ENCODE results near the gene FBXL7. TPM values are rescaled to one million over a fixed set of nuclear protein-coding genes. Genes with fewer than 3 reads are reported as not detected.

FBXL7 gene
- total RNA-seq, 4 donors from 2014 or later, result 2.1 to 25.6 (median 6.5) TPM

- H3K36me3 ChIP-seq, result no peaks in the 10 kb centered on the region
- no peak overlapping the region for H3K27ac ChIP-seq
- TF ChIP-seq POLR2A (IDR thresholded peaks at IDR 0.05), result no peak
- TF ChIP-seq, protein P1, sequence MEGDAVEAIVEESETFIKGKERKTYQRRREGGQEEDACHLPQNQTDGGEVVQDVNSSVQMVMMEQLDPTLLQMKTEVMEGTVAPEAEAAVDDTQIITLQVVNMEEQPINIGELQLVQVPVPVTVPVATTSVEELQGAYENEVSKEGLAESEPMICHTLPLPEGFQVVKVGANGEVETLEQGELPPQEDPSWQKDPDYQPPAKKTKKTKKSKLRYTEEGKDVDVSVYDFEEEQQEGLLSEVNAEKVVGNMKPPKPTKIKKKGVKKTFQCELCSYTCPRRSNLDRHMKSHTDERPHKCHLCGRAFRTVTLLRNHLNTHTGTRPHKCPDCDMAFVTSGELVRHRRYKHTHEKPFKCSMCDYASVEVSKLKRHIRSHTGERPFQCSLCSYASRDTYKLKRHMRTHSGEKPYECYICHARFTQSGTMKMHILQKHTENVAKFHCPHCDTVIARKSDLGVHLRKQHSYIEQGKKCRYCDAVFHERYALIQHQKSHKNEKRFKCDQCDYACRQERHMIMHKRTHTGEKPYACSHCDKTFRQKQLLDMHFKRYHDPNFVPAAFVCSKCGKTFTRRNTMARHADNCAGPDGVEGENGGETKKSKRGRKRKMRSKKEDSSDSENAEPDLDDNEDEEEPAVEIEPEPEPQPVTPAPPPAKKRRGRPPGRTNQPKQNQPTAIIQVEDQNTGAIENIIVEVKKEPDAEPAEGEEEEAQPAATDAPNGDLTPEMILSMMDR (IDR thresholded peaks at IDR 0.05), result no peak
- H3K27me3 ChIP-seq, result no peaks in the 10 kb centered on the region
- H3K9me3 ChIP-seq, result no peaks in the 10 kb centered on the region
- no peaks in the 10 kb centered on the region for H3K4me1 ChIP-seq
- no peak for DNase-seq
- H3K4me3 ChIP-seq, result no peak overlapping the region
Observed at GRCh38 chr5:15621094-15621493, 121.1 kb downstream of the FBXL7 start.

DNA sequence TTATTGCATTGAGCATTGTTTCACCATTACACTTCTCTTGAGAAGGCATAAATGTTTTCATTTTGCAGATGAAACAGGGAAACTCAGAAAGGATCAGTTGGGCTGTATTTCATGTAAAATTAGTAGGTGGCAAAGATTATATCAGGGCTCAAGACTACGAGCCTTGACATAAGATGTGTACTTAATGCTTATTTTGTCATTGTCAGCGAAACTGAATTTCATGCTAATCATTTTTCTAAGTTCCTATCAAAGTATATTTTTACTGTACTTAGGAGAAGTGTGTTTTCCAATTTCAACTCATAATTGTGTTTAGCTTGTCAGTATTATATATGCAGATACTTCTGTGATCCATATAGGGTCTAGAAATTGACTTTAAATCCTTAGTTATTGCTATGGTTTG, 123.8 kb downstream of the FBXL7 start:
- Histone ChIP-seq H3K36me3 (no peaks in the 10 kb centered on the region), H3K4me3 (no peak overlapping the region), H3K4me1 (no peaks in the 10 kb centered on the region), H3K27me3 (no peaks in the 10 kb centered on the region), H3K9me3 (peaks cover 0 to 4% (median 0%) of the 10 kb centered on the region in 4 donors), H3K27ac (no peak overlapping the region)
- no peak for TF ChIP-seq POLR2A (IDR thresholded peaks at IDR 0.05)
- TF ChIP-seq, protein P1 (IDR thresholded peaks at IDR 0.05), result no peak
- DNase-seq, result no peak

- Histone ChIP-seq H3K4me3 (no peak overlapping the region), H3K4me1 (no peaks in the 10 kb centered on the region), H3K27ac (no peak overlapping the region), H3K36me3 (no peaks in the 10 kb centered on the region), H3K9me3 (peaks cover 0 to 4% (median 0%) of the 10 kb centered on the region in 4 donors), H3K27me3 (no peaks in the 10 kb centered on the region)
- DNase-seq, result no peak
- TF ChIP-seq POLR2A (IDR thresholded peaks at IDR 0.05), result no peak
- TF ChIP-seq, protein P1 (IDR thresholded peaks at IDR 0.05), result no peak
Observed at GRCh38 chr5:15627109-15627508, 127.1 kb downstream of the FBXL7 start.

DNA sequence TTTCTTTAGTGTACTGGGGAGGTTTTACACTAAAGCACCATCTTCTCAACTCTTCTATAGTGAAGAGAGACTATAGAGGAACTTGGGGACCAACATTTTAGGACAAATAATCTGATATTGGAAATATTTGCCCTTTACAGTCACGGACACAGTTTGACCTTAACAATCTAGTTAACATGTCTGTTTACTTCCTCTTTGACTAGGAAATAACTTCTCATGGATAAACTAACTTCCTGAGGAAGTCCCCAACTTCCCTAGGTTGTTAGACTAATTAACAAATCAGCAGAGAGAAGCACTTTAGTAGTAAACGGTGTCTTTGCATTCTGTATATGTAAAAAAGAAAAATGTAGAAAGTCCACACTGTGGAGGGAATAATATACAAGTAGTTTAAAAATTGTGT, 127.7 kb downstream of the FBXL7 start:
- no peak for TF ChIP-seq POLR2A (IDR thresholded peaks at IDR 0.05)
- TF ChIP-seq, protein P1 (IDR thresholded peaks at IDR 0.05), result no peak
- Histone ChIP-seq H3K27ac (no peak overlapping the region), H3K36me3 (no peaks in the 10 kb centered on the region)

DNA sequence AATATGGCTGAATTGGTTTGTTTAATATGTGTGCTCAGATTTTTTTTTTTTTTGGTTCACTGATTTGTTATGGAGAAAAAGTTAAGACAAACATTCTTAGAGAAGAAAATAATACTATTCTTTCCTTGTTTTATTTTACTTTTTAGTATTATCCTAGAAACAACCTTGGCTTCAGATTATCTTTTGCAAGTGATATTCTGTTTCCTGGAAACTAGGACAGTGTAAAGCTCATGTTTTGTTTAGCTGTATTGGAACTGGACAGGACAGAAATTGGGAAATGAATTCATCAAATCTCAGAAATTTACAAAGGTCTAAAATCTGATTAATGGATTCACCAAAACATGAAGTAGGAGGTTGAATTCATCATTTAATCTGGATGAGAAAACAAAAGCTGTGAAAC, 130.5 kb downstream of the FBXL7 start:
- peaks cover 0 to 4% (median 0%) of the 10 kb centered on the region in 4 donors for H3K9me3 ChIP-seq
- H3K27me3 ChIP-seq, result no peaks in the 10 kb centered on the region
- TF ChIP-seq, protein P1 (IDR thresholded peaks at IDR 0.05), result no peak
- TF ChIP-seq POLR2A (IDR thresholded peaks at IDR 0.05), result no peak
- peaks cover 0 to 4% (median 0%) of the 10 kb centered on the region in 4 donors for H3K4me1 ChIP-seq
- no peaks in the 10 kb centered on the region for H3K36me3 ChIP-seq
- no peak overlapping the region for H3K27ac ChIP-seq
- no peak for DNase-seq
- H3K4me3 ChIP-seq, result no peak overlapping the region

More for the DNA sequence above, 127.7 kb downstream of the FBXL7 start:
- H3K4me3 ChIP-seq, result no peak overlapping the region
- peaks cover 0 to 4% (median 0%) of the 10 kb centered on the region in 4 donors for H3K9me3 ChIP-seq
- no peaks in the 10 kb centered on the region for H3K27me3 ChIP-seq
- no peaks in the 10 kb centered on the region for H3K4me1 ChIP-seq
- no peak for DNase-seq
